Endothelial cell (in vitro differentiated cells): Measurements from ENCODE around the gene SDR42E1. TPM values are rescaled to one million over a fixed set of nuclear protein-coding genes. Genes with fewer than 3 reads are reported as not detected.

Experiments used
- DNase-seq: peaks from one replicate; pipeline ENCODE4 v3.0.0; 2021; ENCODE audit warnings: low spot score
- H3K27ac Mint-ChIP-seq: one replicate; pipeline ENCODE4 v1.8.0; 2021; ENCODE audit warnings: mixed read lengths, inconsistent platforms; ENCODE audit not compliant: unreplicated experiment
- H3K27me3 Mint-ChIP-seq: one replicate; pipeline ENCODE4 v1.8.0; 2021; ENCODE audit warnings: mild to moderate bottlenecking, moderate library complexity, mixed read lengths, inconsistent platforms; ENCODE audit not compliant: unreplicated experiment
- H3K36me3 Mint-ChIP-seq: one replicate; pipeline ENCODE4 v1.8.0; 2021; ENCODE audit warnings: mild to moderate bottlenecking, low read depth, mixed read lengths, inconsistent platforms; ENCODE audit not compliant: unreplicated experiment
- H3K4me1 Mint-ChIP-seq: one replicate; pipeline ENCODE4 v1.8.0; 2021; ENCODE audit warnings: mild to moderate bottlenecking, mixed read lengths, inconsistent platforms; ENCODE audit not compliant: unreplicated experiment
- H3K4me3 Mint-ChIP-seq: one replicate; pipeline ENCODE4 v1.8.0; 2021; ENCODE audit warnings: mild to moderate bottlenecking, mixed read lengths, inconsistent platforms; ENCODE audit not compliant: unreplicated experiment
- H3K9me3 Mint-ChIP-seq: one replicate; pipeline ENCODE4 v1.8.0; 2021; ENCODE audit warnings: mixed read lengths, inconsistent platforms; ENCODE audit not compliant: unreplicated experiment
- CTCF ChIP-seq: fragments of 200-600 bp; sonication (generic); IDR thresholded peaks from one replicate; pipeline ENCODE4 v1.5.0; 2021; ENCODE audit warnings: antibody characterized with exemption; ENCODE audit not compliant: unreplicated experiment
- total RNA-seq: library from RNA; stranded (reverse); fragmentation: NEBNext Ultra II Directional; extraction: Animal tissue kit (Norgen Biotek cat#: 25700); gene quantifications from one replicate; pipeline ENCODE4 v1.2.1, GENCODE V29; 2021; ENCODE audit not compliant: unreplicated experiment

Gene SDR42E1
- total RNA-seq, 1 donor from 2014 or later, result 0.74 TPM

GRCh38 chr16:82055728-82056549, 44.7 kb upstream of the SDR42E1 start:
- no peak for TF ChIP-seq CTCF
- Mint-ChIP-seq H3K36me3 (no peaks in the 10 kb centered on the region), H3K27ac (no peak overlapping the region), H3K4me1 (peaks cover 3% of the 10 kb centered on the region), H3K27me3 (peaks cover 3% of the 10 kb centered on the region), H3K9me3 (no peaks in the 10 kb centered on the region), H3K4me3 (no peak overlapping the region)
- DNase-seq, result no peak

GRCh38 chr16:82055117-82055516, 43.8 kb upstream of the SDR42E1 start:
- no peaks in the 10 kb centered on the region for H3K36me3 Mint-ChIP-seq
- no peaks in the 10 kb centered on the region for H3K9me3 Mint-ChIP-seq
- no peak for TF ChIP-seq CTCF
- H3K27ac Mint-ChIP-seq, result no peak overlapping the region
- peaks cover 3% of the 10 kb centered on the region for H3K27me3 Mint-ChIP-seq
- peaks cover 3% of the 10 kb centered on the region for H3K4me1 Mint-ChIP-seq
- DNase-seq, result no peak
- H3K4me3 Mint-ChIP-seq, result no peak overlapping the region

- DNase-seq, result no peak
- TF ChIP-seq CTCF, result no peak
- no peak overlapping the region for H3K4me3 Mint-ChIP-seq
- H3K9me3 Mint-ChIP-seq, result no peaks in the 10 kb centered on the region
- no peaks in the 10 kb centered on the region for H3K36me3 Mint-ChIP-seq
- H3K27me3 Mint-ChIP-seq, result peaks cover 3% of the 10 kb centered on the region
- no peak overlapping the region for H3K27ac Mint-ChIP-seq
- H3K4me1 Mint-ChIP-seq, result peaks cover 7% of the 10 kb centered on the region
Observed at GRCh38 chr16:82051656-82052055, 40.4 kb upstream of the SDR42E1 start.

GRCh38 chr16:82050909-82051357, 39.7 kb upstream of the SDR42E1 start:
- no peak for DNase-seq
- no peak for TF ChIP-seq CTCF
- Mint-ChIP-seq H3K36me3 (no peaks in the 10 kb centered on the region), H3K4me1 (peaks cover 4% of the 10 kb centered on the region), H3K27ac (no peak overlapping the region), H3K9me3 (no peaks in the 10 kb centered on the region), H3K27me3 (peaks cover 3% of the 10 kb centered on the region), H3K4me3 (no peak overlapping the region)

GRCh38 chr16:82050506-82050905, 39.2 kb upstream of the SDR42E1 start:
- no peak for DNase-seq
- H3K36me3 Mint-ChIP-seq, result no peaks in the 10 kb centered on the region
- no peaks in the 10 kb centered on the region for H3K27me3 Mint-ChIP-seq
- H3K4me1 Mint-ChIP-seq, result peaks cover 4% of the 10 kb centered on the region
- H3K4me3 Mint-ChIP-seq, result no peak overlapping the region
- no peak for TF ChIP-seq CTCF
- H3K27ac Mint-ChIP-seq, result no peak overlapping the region
- H3K9me3 Mint-ChIP-seq, result no peaks in the 10 kb centered on the region
